ELR (cell line): ENCODE measurements around the gene CCDC69.

Experiments
- DNase-seq: peaks from one replicate; pipeline ENCODE4 v3.0.0-alpha.2; 2015; ENCODE audit warnings: low read depth

CCDC69 gene

GRCh38 chr5:151164687-151165392, 59.1 kb downstream of the CCDC69 start:
- DNase-seq = peak; percentile 79

GRCh38 chr5:151162776-151163175, 61.1 kb downstream of the CCDC69 start:
- DNase-seq = no peak

DNA sequence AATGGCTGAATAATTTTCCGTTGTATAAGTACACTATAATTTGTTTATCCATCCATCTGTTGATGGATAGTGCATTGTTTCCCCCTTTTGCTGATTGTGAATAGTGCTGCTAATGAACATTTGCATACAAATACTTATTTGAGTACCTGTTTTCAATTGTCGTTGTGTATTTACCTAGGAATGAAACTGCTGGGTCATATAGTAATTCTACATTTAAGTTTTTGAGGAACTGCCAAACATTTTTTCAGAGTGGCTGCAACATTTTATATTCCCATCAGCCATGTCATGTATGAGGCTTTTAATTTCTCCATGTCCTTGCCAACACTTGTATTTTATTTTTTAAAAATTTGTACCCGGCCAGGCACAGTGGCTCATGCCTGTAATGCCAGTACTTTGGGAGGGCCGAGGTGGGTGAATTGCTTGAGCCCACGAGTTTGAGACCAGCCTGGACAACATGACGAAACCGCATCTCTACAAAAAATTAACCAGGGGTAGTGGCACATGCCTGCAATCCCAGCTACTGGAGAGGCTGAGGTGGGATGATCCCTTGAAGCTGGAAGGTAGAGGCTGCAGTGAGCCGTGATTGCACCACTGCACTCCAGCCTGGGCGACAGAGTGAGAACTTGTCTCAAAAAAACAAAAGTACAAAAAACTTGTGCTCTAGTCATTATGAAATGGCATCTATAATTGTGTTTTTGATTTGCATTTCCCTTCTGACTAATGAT, 64.1 kb downstream of the CCDC69 start:
- no peak for DNase-seq

DNA sequence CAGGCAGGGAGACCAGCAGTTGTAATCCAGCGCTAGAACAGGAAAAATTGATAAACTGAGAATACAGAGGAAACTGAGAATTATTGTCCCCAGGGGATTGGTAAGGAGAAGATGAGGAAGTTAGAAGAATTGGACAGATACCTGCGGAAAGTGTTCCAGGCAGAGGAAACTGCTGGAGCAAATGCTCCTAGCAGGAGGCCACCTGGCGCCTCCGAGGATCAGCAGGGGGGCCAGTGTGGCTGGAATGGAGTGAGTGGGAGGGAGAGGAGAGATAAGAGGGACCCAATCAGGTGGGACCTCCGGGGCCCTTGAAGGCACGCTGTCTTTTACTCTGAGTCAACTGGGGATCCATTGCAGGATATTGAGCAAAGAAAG, 65.6 kb downstream of the CCDC69 start:
- no peak for DNase-seq

GRCh38 chr5:151157426-151158286, 66.2 kb downstream of the CCDC69 start, which contains the start of gene ANXA6:
ANXA6 (minus strand) TSS chr5:151157779; CDS start chr5:151147901, 9,878 bp downstream.
- peak; percentile 91 for DNase-seq

DNA sequence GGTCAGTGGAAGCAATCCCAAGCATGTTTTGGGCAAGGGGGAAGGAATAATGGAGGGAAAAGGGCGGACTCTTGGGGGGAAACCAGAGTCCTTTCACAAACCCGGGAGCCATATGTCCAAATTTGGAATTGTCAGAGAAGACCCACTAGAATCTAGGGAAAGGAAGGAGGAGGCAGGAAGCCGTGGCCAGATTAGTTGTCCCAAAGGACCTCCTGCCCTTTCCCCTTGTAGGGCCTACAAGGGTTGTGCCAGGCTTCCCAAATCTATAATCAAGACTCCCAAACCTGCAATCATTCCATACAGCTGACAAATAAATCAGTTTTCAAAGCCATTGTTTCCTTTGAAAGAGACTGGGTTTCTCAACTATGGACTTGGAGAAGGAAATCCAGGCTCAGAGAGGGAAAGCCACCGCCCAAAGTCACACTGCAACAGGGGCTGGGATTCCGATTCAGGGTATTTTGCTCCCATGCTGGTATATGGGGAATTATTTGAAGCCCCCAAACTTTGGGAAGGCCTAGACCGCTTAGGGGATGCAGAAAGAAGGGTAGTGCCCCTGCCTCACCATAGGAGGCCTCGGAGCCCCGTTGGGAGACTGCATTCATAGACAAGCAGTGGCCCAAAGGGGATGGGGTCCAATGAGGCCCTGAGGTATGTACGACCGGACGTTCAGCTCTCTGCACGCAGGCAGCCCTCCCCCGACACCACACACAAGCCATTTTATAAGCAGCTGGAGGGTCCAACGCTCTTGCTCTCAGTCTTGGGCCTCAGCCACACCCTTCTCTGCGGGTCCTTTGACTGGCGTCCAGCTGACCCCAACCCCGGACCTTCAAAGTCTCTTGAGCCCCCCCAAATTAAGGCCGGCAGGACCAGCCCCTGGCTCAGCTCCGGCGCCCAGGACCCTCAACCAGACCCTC, 67.1 kb downstream of the CCDC69 start:
- DNase-seq = peak; percentile 64

GRCh38 chr5:151155775-151156506, 68.0 kb downstream of the CCDC69 start:
- DNase-seq = peak; percentile 68

GRCh38 chr5:151154931-151155774, 68.7 kb downstream of the CCDC69 start:
- peak; percentile 70 for DNase-seq

- peak; percentile 28 for DNase-seq
Observed at GRCh38 chr5:151153766-151154272, 70.1 kb downstream of the CCDC69 start.

GRCh38 chr5:151153300-151153699, 70.6 kb downstream of the CCDC69 start:
- no peak for DNase-seq

DNA sequence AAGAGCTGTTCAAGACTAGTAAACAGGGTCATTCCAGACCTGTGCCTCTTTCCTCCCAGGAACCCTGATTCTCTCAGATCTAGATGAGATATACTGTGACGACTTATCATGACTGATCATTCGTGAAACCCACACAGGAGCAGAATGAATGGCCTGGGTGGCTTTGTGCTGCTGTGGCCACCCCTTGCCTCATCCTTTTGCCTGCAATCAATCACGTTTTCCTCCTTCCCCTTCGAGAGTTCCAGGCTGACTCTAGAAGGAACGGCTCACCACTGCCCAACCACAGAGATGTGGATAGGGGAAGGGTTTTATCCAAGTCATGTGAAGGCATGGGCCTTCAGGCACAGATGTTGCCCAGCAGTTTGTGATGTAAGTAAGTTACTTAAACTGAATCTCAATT, 72.1 kb downstream of the CCDC69 start:
- DNase-seq = peak; percentile 5

DNA sequence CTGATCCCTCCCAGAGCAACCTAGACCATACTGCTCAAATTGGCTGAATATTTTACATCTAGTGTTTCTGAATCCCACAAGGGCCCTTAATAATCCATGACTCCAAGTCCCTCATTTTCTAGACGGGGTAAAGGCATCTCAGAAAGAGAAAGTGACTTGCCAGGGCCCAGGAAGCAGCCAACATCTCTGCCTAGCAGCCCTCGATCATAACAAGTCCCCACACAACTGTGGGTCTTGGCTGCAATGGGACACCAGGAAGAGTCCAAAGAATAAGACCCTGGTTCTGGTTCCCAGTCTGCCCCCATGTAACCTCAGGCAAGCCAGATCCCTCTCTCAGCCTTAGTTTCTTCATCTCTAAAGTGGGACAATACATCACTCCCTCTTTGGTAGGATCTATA, 72.6 kb downstream of the CCDC69 start:
- no peak for DNase-seq

- DNase-seq = peak; percentile 20
Observed at GRCh38 chr5:151150471-151151262, 73.2 kb downstream of the CCDC69 start.

GRCh38 chr5:151148583-151148982, 75.3 kb downstream of the CCDC69 start:
- no peak for DNase-seq

DNA sequence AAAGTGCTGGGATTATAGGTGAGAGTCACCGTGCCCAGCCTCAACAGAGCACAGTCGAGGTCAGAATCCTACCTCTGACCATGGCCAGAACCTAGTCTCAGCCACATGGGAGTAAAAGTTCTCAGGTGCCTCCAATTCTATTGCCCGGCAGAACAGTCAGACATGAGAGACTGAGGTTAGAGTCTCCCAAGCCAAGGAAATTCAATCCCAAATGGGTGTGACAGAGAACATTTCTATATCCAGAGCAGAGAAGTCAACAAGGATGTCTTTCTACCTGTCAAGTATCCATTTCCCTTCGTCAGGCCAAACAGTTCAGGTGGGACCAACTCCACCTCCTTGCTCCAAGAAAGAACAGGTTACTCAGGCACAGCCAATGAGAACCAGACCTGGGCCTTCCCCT, 76.9 kb downstream of the CCDC69 start:
- no peak for DNase-seq

GRCh38 chr5:151146061-151146460, 77.8 kb downstream of the CCDC69 start:
- no peak for DNase-seq

DNA sequence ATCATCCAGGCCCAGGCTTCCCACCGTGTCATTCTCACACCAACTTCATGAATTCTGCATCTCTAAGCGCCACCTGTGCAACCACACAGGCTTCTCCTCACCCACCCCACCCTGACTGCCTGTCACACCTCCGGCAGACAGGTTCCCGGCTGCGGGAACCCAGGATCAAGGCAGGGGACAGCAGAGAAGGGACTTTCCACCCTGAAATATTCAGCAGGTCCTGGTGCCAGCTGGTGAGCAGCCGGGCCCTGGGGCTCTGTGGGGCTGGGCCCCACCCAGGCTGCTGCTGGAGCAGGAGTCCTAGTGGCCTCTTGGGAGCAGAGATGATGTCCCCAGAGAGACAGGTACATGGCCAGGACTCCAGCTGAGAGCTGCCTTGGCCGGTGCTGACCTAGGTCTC, 79.0 kb downstream of the CCDC69 start:
- DNase-seq = no peak

- no peak for DNase-seq
Observed at GRCh38 chr5:151144275-151144674, 79.6 kb downstream of the CCDC69 start.

- DNase-seq = no peak
Observed at GRCh38 chr5:151143645-151144044, 80.2 kb downstream of the CCDC69 start.
